Measurements from ENCODE around the gene ACBD6. TPM values are rescaled to one million over a fixed set of nuclear protein-coding genes. Genes with fewer than 3 reads are reported as not detected.

The ACBD6 gene
- total RNA-seq, 4 donors from 2014 or later: 26.6 to 51.3 (median 34.4) TPM

GRCh38 chr1:180247061-180247460 is 255.3 kb downstream of the ACBD6 start:
- 65 to 82% methylated on average over 3 of the region's 3 CpGs for WGBS, 2 donors
- intact Hi-C loops (cut with DNase I): no loop called here
- H3K27me3 ChIP-seq: peaks cover 0 to 70% (median 0%) of the 10 kb centered on the region in 4 donors
- H3K4me3 ChIP-seq: no peak overlapping the region
- H3K27ac ChIP-seq: no peak overlapping the region
- TF ChIP-seq POLR2A (IDR thresholded peaks at IDR 0.05): no peak
- TF ChIP-seq CTCF (IDR thresholded peaks at IDR 0.05): no peak
- H3K4me1 ChIP-seq: no peaks in the 10 kb centered on the region
- no peaks in the 10 kb centered on the region for H3K36me3 ChIP-seq
- DNase-seq: no peak
- no peaks in the 10 kb centered on the region for H3K9me3 ChIP-seq

GRCh38 chr1:180246579-180246978 is 255.8 kb downstream of the ACBD6 start:
- Histone ChIP-seq H3K4me1 (no peaks in the 10 kb centered on the region), H3K36me3 (no peaks in the 10 kb centered on the region), H3K9me3 (no peaks in the 10 kb centered on the region), H3K27me3 (peaks cover 0 to 70% (median 0%) of the 10 kb centered on the region in 4 donors), H3K4me3 (no peak overlapping the region), H3K27ac (no peak overlapping the region)
- 91 to 95% methylated on average over 5 of the region's 5 CpGs for WGBS, 2 donors
- no peak for DNase-seq
- TF ChIP-seq CTCF (IDR thresholded peaks at IDR 0.05): no peak
- TF ChIP-seq POLR2A (IDR thresholded peaks at IDR 0.05): no peak
- intact Hi-C loops (cut with DNase I): no loop called here

GRCh38 chr1:180244840-180245239 is 257.5 kb downstream of the ACBD6 start:
- Histone ChIP-seq H3K27ac (no peak overlapping the region), H3K27me3 (peaks cover 0 to 72% (median 4%) of the 10 kb centered on the region in 4 donors), H3K4me1 (no peaks in the 10 kb centered on the region), H3K36me3 (no peaks in the 10 kb centered on the region), H3K9me3 (no peaks in the 10 kb centered on the region), H3K4me3 (no peak overlapping the region)
- TF ChIP-seq CTCF (IDR thresholded peaks at IDR 0.05) (no peak), POLR2A (IDR thresholded peaks at IDR 0.05) (no peak)
- intact Hi-C loops (cut with DNase I): no loop called here
- 93 to 100% methylated on average over 2 to 3 of the region's 6 CpGs for WGBS, 2 donors
- DNase-seq: no peak

GRCh38 chr1:180243517-180244221 is 258.7 kb downstream of the ACBD6 start:
- TF ChIP-seq CTCF (IDR thresholded peaks at IDR 0.05) (no peak), POLR2A (IDR thresholded peaks at IDR 0.05) (no peak)
- Histone ChIP-seq H3K4me1 (no peaks in the 10 kb centered on the region), H3K27ac (no peak overlapping the region), H3K4me3 (no peak overlapping the region), H3K9me3 (no peaks in the 10 kb centered on the region), H3K36me3 (no peaks in the 10 kb centered on the region), H3K27me3 (peaks cover 0 to 72% (median 13%) of the 10 kb centered on the region in 4 donors)
- no peak for DNase-seq
- 80 to 85% methylated on average over 11 of the region's 11 CpGs for WGBS, 2 donors
- intact Hi-C loops (cut with DNase I): no loop called here

- 56 to 59% methylated on average over 8 of the region's 8 CpGs for WGBS, 2 donors
- no peak for TF ChIP-seq POLR2A (IDR thresholded peaks at IDR 0.05)
- no peak for TF ChIP-seq CTCF (IDR thresholded peaks at IDR 0.05)
- Histone ChIP-seq H3K4me1 (peaks cover 0 to 2% (median 0%) of the 10 kb centered on the region in 3 donors), H3K9me3 (no peaks in the 10 kb centered on the region), H3K27ac (no peak overlapping the region), H3K36me3 (no peaks in the 10 kb centered on the region), H3K4me3 (no peak overlapping the region), H3K27me3 (peaks cover 0 to 89% (median 26%) of the 10 kb centered on the region in 4 donors)
- intact Hi-C loops (cut with DNase I): no loop called here
- no peak for DNase-seq
These were observed 260.4 kb downstream of the ACBD6 start for GRCh38 chr1:180241716-180242544.
